ENCODE measurements around the gene NCR1.

The NCR1 gene

DNA sequence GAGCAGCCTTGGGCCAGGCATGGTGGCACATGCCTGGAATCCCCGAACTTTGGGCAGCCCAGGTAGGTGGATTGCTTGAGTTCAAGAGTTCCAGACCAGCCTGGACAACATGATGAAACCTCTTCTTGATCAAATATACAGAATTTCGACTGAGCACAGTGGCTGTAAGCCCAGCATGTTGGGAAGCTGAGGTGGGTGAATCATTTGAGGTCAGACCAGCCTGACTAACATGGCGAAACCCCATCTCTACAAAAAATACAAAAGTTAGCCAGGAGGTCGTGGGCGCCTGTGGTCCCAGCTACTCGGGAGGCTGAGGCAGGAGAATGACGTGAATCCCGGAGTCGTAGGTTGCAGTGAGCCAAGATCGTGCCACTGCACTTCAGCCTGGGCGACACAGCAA is 49.4 kb downstream of the NCR1 start:
- TF ChIP-seq, protein P1, sequence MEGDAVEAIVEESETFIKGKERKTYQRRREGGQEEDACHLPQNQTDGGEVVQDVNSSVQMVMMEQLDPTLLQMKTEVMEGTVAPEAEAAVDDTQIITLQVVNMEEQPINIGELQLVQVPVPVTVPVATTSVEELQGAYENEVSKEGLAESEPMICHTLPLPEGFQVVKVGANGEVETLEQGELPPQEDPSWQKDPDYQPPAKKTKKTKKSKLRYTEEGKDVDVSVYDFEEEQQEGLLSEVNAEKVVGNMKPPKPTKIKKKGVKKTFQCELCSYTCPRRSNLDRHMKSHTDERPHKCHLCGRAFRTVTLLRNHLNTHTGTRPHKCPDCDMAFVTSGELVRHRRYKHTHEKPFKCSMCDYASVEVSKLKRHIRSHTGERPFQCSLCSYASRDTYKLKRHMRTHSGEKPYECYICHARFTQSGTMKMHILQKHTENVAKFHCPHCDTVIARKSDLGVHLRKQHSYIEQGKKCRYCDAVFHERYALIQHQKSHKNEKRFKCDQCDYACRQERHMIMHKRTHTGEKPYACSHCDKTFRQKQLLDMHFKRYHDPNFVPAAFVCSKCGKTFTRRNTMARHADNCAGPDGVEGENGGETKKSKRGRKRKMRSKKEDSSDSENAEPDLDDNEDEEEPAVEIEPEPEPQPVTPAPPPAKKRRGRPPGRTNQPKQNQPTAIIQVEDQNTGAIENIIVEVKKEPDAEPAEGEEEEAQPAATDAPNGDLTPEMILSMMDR (IDR thresholded peaks at IDR 0.05; ENCODE audit: low read depth, low read length), result no peak
- no peak overlapping the region for H3K4me3 ChIP-seq (ENCODE audit: low read depth, low read length)
- DNase-seq (ENCODE audit: low read depth, low spot score), result peak; percentile 11
- in situ Hi-C loops (cut with HindIII; ENCODE audit: low sequenced_read_pairs), result no loop called here

DNA sequence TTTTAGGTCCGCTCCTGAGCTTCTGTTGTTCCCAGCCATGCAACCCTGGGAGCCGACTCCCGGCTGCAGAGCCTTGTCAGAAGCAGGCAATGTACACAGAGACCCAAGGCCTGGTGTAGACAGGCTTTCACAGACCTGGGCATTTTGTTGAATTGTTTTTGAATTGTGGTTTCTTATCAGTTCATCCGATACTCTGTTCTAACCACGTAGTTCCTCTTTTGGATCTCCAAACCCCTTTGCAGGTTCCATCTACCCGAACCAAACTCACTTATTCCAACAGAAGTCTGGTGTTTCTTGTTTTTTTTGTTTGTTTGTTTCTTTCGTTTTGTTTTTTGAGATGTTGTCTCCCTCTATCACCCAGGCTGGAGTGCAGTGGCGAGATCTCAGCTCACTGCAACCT is 53.9 kb downstream of the NCR1 start:
- no peak for DNase-seq (ENCODE audit: low read depth, low spot score)
- in situ Hi-C loops (cut with HindIII; ENCODE audit: low sequenced_read_pairs), result no loop called here
- no peak overlapping the region for H3K4me3 ChIP-seq (ENCODE audit: low read depth, low read length)
- TF ChIP-seq, protein P1 (IDR thresholded peaks at IDR 0.05; ENCODE audit: low read depth, low read length), result no peak

Data from astrocyte of the spinal cord (primary cell).